HepG2 (cell line): Measurements from ENCODE around the gene PSORS1C1. TPM values are rescaled to one million over a fixed set of nuclear protein-coding genes. Genes with fewer than 3 reads are reported as not detected.

ENCODE experiments used
- AHDC1 ChIP-seq: sonication (generic); formaldehyde crosslinking; IDR thresholded peaks from 2 replicates; pipeline ENCODE4 v1.5.1; 2020; ENCODE audit warnings: mild to moderate bottlenecking, missing genetic modification reagents, borderline replicate concordance
- CHD2 ChIP-seq: IDR thresholded peaks from 2 replicates; pipeline ENCODE4 v1.6.1; 2011; ENCODE audit warnings: low read depth, low read length, improper control_type of control experiment
- FOXK1 ChIP-seq: sonication (generic); formaldehyde crosslinking; IDR thresholded peaks from 2 replicates; pipeline ENCODE4 v1.4.0; 2020; ENCODE audit warnings: low read depth, missing genetic modification reagents, borderline replicate concordance
- HDAC6 ChIP-seq: fragments of 200-600 bp; sonication (generic); IDR thresholded peaks from 2 replicates; pipeline ENCODE4 v1.7.0; 2017; ENCODE audit warnings: mild to moderate bottlenecking, antibody characterized with exemption, low read length, low read depth
- HES4 ChIP-seq: sonication (generic); formaldehyde crosslinking; IDR thresholded peaks from 2 replicates; pipeline ENCODE4 v1.9.0; 2021; ENCODE audit warnings: mild to moderate bottlenecking, missing genetic modification reagents, borderline replicate concordance
- KLF11 ChIP-seq: IDR thresholded peaks from 2 replicates; pipeline ENCODE4 v1.6.1; 2016; ENCODE audit warnings: missing compliant biosample characterization
- ONECUT2 ChIP-seq: sonication (generic); formaldehyde crosslinking; IDR thresholded peaks from 2 replicates; pipeline ENCODE4 v1.4.0; 2020; ENCODE audit warnings: missing genetic modification reagents
- SIX1 ChIP-seq: sonication (generic); formaldehyde crosslinking; IDR thresholded peaks from 2 replicates; pipeline ENCODE4 v1.4.0; 2020; ENCODE audit warnings: missing genetic modification reagents, borderline replicate concordance
- SMAD9 ChIP-seq: sonication (generic); formaldehyde crosslinking; IDR thresholded peaks from 2 replicates; pipeline ENCODE4 v1.5.1; 2020; ENCODE audit warnings: mild to moderate bottlenecking, missing genetic modification reagents
- SP1 ChIP-seq, 2 experiments: fragments of 450-650 bp in 1 of 2; sonication (generic) in 1 of 2; formaldehyde crosslinking in 1 of 2; IDR thresholded peaks; 2 replicates each; pipeline versions ENCODE4 v1.4.0 to v1.6.1; 2016 to 2020; ENCODE audit warnings: missing genetic modification reagents in 1 of 2
- SRSF4 ChIP-seq: fragments of 200-400 bp; formaldehyde crosslinking; IDR thresholded peaks from one replicate; pipeline ENCODE4 v1.6.1; 2018; ENCODE audit warnings: mild to moderate bottlenecking, low read depth, low read length, moderate library complexity; ENCODE audit not compliant: poor library complexity, severe bottlenecking
- THYN1 ChIP-seq: sonication (generic); formaldehyde crosslinking; IDR thresholded peaks from 2 replicates; pipeline ENCODE4 v1.8.1; 2023; ENCODE audit warnings: low read depth, mild to moderate bottlenecking, moderate library complexity, missing genetic modification reagents, borderline replicate concordance
- ZNF275 ChIP-seq: sonication (generic); formaldehyde crosslinking; IDR thresholded peaks from 2 replicates; pipeline ENCODE4 v1.8.0; 2022; ENCODE audit warnings: missing genetic modification reagents, mild to moderate bottlenecking, inconsistent platforms, borderline replicate concordance
- ZNF276 ChIP-seq: sonication (generic); formaldehyde crosslinking; IDR thresholded peaks from 2 replicates; pipeline ENCODE4 v1.4.0; 2020; ENCODE audit warnings: mild to moderate bottlenecking, low read depth, missing genetic modification reagents
- ZNF710 ChIP-seq: sonication (generic); formaldehyde crosslinking; IDR thresholded peaks from 2 replicates; pipeline ENCODE4 v1.5.0; 2020; ENCODE audit warnings: mild to moderate bottlenecking, missing genetic modification reagents, borderline replicate concordance
- ZNF777 ChIP-seq: sonication (generic); formaldehyde crosslinking; IDR thresholded peaks from 2 replicates; pipeline ENCODE4 v1.4.0; 2020; ENCODE audit warnings: missing genetic modification reagents
- ZSCAN30 ChIP-seq: sonication (generic); formaldehyde crosslinking; IDR thresholded peaks from 2 replicates; pipeline ENCODE4 v1.5.0; 2020; ENCODE audit warnings: mild to moderate bottlenecking, missing genetic modification reagents
- polyA plus RNA-seq, 8 experiments: library from polyadenylated mRNA; depleted of rRNA in 3 of 8; stranded (reverse) in 7 of 8; unstranded in 1 of 8; fragments of >200 nt; fragmentation: Illumina TruSeq in 4 of 8; extraction: Trizol in 4 of 8; gene quantifications; 2 replicates each; pipeline versions ENCODE4 v1.2.1 to v1.2.3, GENCODE V29; 2011 to 2016; ENCODE audit warnings: low read depth in 4 of 8, missing spikeins in 1 of 8, mixed read lengths in 1 of 8; ENCODE audit not compliant: insufficient read depth in 1 of 8
- total RNA-seq, 5 experiments: library from RNA; depleted of rRNA; stranded (reverse); fragments of >200 nt; fragmentation: Illumina TruSeq; extraction: Trizol; gene quantifications; 2 replicates each; pipeline ENCODE4 v1.2.3, GENCODE V29; 2016; ENCODE audit warnings: low read depth in 1 of 5

PSORS1C1 gene
- total and polyA plus RNA-seq, 2 of the 13 experiments (the other 11 are each of a cell fraction or from before 2014, with no cell fraction given): 0.01 to 0.02 TPM

- TF ChIP-seq HES4 (CRISPR knock-in tag) (no peak), ZNF777 (CRISPR knock-in tag) (no peak), ONECUT2 (no peak), SIX1 (CRISPR knock-in tag) (no peak), ZSCAN30 (no peak), SP1 (IDR thresholded peaks at IDR 0.05) (no peak), SP1 (CRISPR knock-in tag; IDR thresholded peaks at IDR 0.05) (no peak), CHD2 (no peak; the same call in 1 of the 2 replicates), SMAD9 (CRISPR knock-in tag) (peak; percentile 58; the same call in 1 of the 2 replicates), ZNF276 (peak; percentile 88; the same call in 1 of the 2 replicates), FOXK1 (peak; percentile 63; the same call in 1 of the 2 replicates), HDAC6 (no peak), THYN1 (CRISPR knock-in tag) (0 out of 2 replicates have a peak, but pooled peaks have one; percentile 60), AHDC1 (CRISPR knock-in tag) (no peak), SRSF4 (no peak), KLF11 (0 out of 2 replicates have a peak, but pooled peaks have one; percentile 39), ZNF275 (CRISPR knock-in tag) (no peak; the same call in 1 of the 2 replicates), ZNF710 (CRISPR knock-in tag) (no peak)
These were observed 43.7 kb downstream of the PSORS1C1 start, which contains the start of gene TCF19 (continued) for GRCh38 chr6:31158140-31158862.
